PC-3 (cell line): ENCODE results near the gene P2RX3.

Experiments used
- CTCF ChIP-seq: fragments of 300-600 bp; sonication (generic); conservative IDR thresholded peaks from 2 replicates; pipeline ENCODE4 v1.5.1; 2017; ENCODE audit warnings: antibody characterized with exemption, low read depth, mild to moderate bottlenecking, low read length
- EZH2 ChIP-seq: fragments of 300-600 bp; sonication (generic); IDR thresholded peaks from one replicate; pipeline ENCODE4 v1.6.1; 2017; ENCODE audit warnings: antibody characterized with exemption, mild to moderate bottlenecking, low read length; ENCODE audit not compliant: unreplicated experiment
- EZH2phosphoT487 ChIP-seq: fragments of 300-600 bp; sonication (generic); IDR thresholded peaks from 2 replicates; pipeline ENCODE4 v1.6.1; 2018; ENCODE audit warnings: mild to moderate bottlenecking, antibody characterized with exemption, low read length, borderline replicate concordance

DNA sequence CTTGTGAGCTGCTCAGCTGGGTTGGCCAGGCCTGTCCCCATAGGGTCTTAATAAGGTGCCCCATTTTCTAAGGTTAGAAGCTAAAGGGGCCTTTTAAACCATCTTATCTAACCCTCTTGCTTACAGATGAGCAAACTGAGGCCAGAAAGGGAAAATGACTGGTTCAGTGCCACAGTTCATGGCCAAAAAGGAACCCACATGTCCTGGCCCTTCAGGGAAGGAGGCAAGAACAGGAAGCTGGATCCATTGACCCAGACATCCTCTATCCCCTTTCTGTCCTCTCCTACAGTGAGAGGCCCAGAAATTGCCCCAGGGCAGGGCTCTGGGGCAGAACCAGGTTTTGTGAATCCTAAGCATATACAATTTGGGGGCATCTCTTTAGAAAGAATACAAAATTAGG lies 32.8 kb downstream of the P2RX3 start:
- TF ChIP-seq CTCF: no peak
- no peak for TF ChIP-seq EZH2
- TF ChIP-seq EZH2phosphoT487: no peak
